Gastroesophageal sphincter (tissue), 3 donors: Measurements from ENCODE around the gene ERO1A.

ENCODE experiments used
- POLR2AphosphoS5 ChIP-seq: sonication (generic); formaldehyde crosslinking; IDR thresholded peaks from one replicate; pipeline ENCODE4 v1.6.1; 2017; ENCODE audit warnings: antibody characterized with exemption
- TF ChIP-seq, protein P1 (sequence below), 4 experiments: fragments of 200-600 bp in 2 of 4; fragments of 450-650 bp in 2 of 4; sonication (generic) in 1 of 4; IDR thresholded peaks; one replicate each; pipeline ENCODE4 v1.5.1; 2017 to 2019; ENCODE audit warnings: antibody characterized with exemption in 4 of 4, mild to moderate bottlenecking in 2 of 4, moderate library complexity in 2 of 4

DNA sequence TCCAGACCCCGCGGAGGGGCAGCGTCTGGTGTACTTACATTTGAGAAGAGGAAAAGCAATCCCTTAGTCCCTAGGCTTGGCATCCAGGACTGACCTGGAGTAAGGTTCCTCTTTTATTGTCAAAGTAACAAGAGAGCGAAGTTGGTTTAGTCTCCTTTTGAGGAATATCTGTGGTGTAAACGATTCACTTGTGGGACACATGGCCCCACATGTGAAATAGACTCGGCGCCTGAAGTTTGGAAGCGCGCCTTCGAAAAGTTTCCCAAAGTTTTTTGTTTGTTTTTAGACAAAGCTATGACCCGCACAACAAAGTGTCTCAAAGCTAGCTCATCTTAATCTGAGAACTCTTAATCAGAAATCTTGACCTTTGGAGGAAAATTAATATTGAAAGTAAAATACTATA is 35.4 kb upstream of the ERO1A start:
- TF ChIP-seq, protein P1, sequence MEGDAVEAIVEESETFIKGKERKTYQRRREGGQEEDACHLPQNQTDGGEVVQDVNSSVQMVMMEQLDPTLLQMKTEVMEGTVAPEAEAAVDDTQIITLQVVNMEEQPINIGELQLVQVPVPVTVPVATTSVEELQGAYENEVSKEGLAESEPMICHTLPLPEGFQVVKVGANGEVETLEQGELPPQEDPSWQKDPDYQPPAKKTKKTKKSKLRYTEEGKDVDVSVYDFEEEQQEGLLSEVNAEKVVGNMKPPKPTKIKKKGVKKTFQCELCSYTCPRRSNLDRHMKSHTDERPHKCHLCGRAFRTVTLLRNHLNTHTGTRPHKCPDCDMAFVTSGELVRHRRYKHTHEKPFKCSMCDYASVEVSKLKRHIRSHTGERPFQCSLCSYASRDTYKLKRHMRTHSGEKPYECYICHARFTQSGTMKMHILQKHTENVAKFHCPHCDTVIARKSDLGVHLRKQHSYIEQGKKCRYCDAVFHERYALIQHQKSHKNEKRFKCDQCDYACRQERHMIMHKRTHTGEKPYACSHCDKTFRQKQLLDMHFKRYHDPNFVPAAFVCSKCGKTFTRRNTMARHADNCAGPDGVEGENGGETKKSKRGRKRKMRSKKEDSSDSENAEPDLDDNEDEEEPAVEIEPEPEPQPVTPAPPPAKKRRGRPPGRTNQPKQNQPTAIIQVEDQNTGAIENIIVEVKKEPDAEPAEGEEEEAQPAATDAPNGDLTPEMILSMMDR (IDR thresholded peaks at IDR 0.05), result no peak
- no peak for TF ChIP-seq POLR2AphosphoS5
